ENCODE results near the gene ASRGL1. TPM values are rescaled to one million over a fixed set of nuclear protein-coding genes. Genes with fewer than 3 reads are reported as not detected.

Gene ASRGL1
- polyA plus RNA-seq, 1 of the 3 experiments (the other 2 are of a cell fraction) = 4.3 TPM

GRCh38 chr11:62344210-62344609, 7.0 kb downstream of the ASRGL1 start:
- Histone ChIP-seq H3K9ac (no peak overlapping the region), H3K4me3 (ENCODE audit: low read depth in 2 of 2, low read length in 1 of 2) (no peak overlapping the region), H3K36me3 (replicated peaks in 1 of 2; ENCODE audit: control insufficient read depth in 1 of 2, insufficient read depth in 2 of 2, low read length in 1 of 2) (no peaks in the 10 kb centered on the region), H3K4me1 (ENCODE audit: control insufficient read depth in 1 of 2, insufficient read depth in 2 of 2, low read depth in 1 of 2, low read length in 1 of 2) (no peaks in the 10 kb centered on the region), H3K9me2 (no peaks in the 10 kb centered on the region), H2AFZ (ENCODE audit: low read depth) (no peak overlapping the region), H3K4me2 (no peak overlapping the region), H4K20me1 (ENCODE audit: insufficient read depth) (no peaks in the 10 kb centered on the region), H3K27ac (ENCODE audit: low read depth in 2 of 2, low read length in 1 of 2) (no peak overlapping the region), H3K9me3 (no peaks in the 10 kb centered on the region), H3K79me2 (ENCODE audit: insufficient read depth) (no peaks in the 10 kb centered on the region), H3F3A (replicated peaks; ENCODE audit: insufficient read depth) (peaks cover 6% of the 10 kb centered on the region), H3K27me3 (ENCODE audit: insufficient read depth) (no peaks in the 10 kb centered on the region)
- ChIA-PET CTCF (no interaction called here), POLR2A (no interaction called here)
- DNase-seq = no peak
- TF ChIP-seq POLR2AphosphoS5 (IDR thresholded peaks at IDR 0.05; ENCODE audit: low read depth, low read length) (no peak), MAX (IDR thresholded peaks at IDR 0.05; ENCODE audit: low read depth) (no peak), USF1 (IDR thresholded peaks at IDR 0.05; ENCODE audit: borderline replicate concordance, low read depth) (no peak), MXI1 (IDR thresholded peaks at IDR 0.05; ENCODE audit: low read depth, low read length) (no peak), JUND (IDR thresholded peaks at IDR 0.05) (no peak), REST (IDR thresholded peaks at IDR 0.05; ENCODE audit: low read depth, low read length) (no peak), SMC3 (IDR thresholded peaks at IDR 0.05; ENCODE audit: low read depth, low read length) (no peak), PBX3 (IDR thresholded peaks at IDR 0.05) (no peak), ZBTB33 (IDR thresholded peaks at IDR 0.05; ENCODE audit: borderline replicate concordance, low read depth) (no peak), YY1 (IDR thresholded peaks at IDR 0.05; ENCODE audit: low read depth) (no peak), ELF1 (IDR thresholded peaks at IDR 0.05) (no peak), EZH2phosphoT487 (IDR thresholded peaks at IDR 0.05; ENCODE audit: borderline replicate concordance, low read depth) (no peak), FOXJ3 (CRISPR knock-in tag; IDR thresholded peaks at IDR 0.05) (no peak), CTCF (IDR thresholded peaks at IDR 0.05) (no peak), USF2 (IDR thresholded peaks at IDR 0.05; ENCODE audit: borderline replicate concordance, low read depth, low read length) (no peak), RXRA (IDR thresholded peaks at IDR 0.05; ENCODE audit: borderline replicate concordance, low read depth) (no peak), EP300 (IDR thresholded peaks at IDR 0.05; ENCODE audit: borderline replicate concordance in 1 of 2, low read depth in 1 of 2, low read length in 1 of 2) (no peak), NFIC (IDR thresholded peaks at IDR 0.05; ENCODE audit: borderline replicate concordance) (no peak), TEAD4 (IDR thresholded peaks at IDR 0.05; ENCODE audit: borderline replicate concordance, insufficient read depth) (no peak), GATA2 (CRISPR knock-in tag; IDR thresholded peaks at IDR 0.05) (no peak)
- WGBS (ENCODE audit: low lambda C conversion rate) = 73% methylated on average over 1 of the region's 1 CpG
